GM10248 (cell line): ENCODE results near the gene SLC35E4.
A peak's percentile ranks its signal among the peaks of the same experiment; 100 is the strongest.

Source experiments
- CTCF ChIA-PET: fragments of 300-600 bp; sonication (Branson Sonifier 250); formaldehyde crosslinking; extraction: SDS; loops from one replicate; lab custom pipeline; 2021; ENCODE audit warnings: antibody characterized with exemption; lab: Yijun Ruan, JAX
- POLR2A ChIA-PET: fragments of 350-650 bp; sonication (Branson Sonifier 250); formaldehyde crosslinking; extraction: SDS; loops from one replicate; lab custom pipeline; 2020; ENCODE audit warnings: antibody characterized with exemption; lab: Yijun Ruan, JAX
- DNase-seq: peaks from one replicate; pipeline ENCODE4 v3.0.0; 2012; ENCODE audit errors: extremely low spot score
- TF ChIP-seq, protein P1 (sequence below): IDR thresholded peaks from 2 replicates; pipeline ENCODE4 v1.5.1; 2012; ENCODE audit warnings: mild to moderate bottlenecking, low read depth; ENCODE audit errors: extremely low read depth, missing control alignments, control extremely low read depth

SLC35E4 gene

DNA sequence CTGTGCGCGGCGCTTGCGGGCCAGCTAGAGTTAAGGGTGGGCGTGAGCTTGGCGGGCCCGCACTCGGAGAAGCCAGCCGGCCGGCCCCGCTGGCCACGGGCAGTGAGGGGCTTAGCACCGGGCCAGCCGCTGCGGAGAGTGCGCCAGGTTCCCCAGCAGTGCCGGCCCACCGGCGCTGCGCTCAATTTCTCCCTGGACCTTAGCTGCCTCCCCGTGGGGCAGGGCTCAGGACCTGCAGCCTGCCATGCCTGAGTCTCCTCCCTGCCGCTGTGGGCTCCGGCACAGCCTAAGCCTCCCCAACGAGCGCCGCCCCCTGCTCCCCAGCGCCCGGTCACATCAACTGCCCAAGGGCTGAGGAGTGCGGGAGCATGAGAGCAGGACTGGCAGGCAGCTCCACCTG lies 38.7 kb upstream of the SLC35E4 start:
- ChIA-PET CTCF (interaction anchor here (0.9 to 4.0 kb wide), 2 partner anchors 10 to 38 kb away, joined by 6 to 34 read pairs; partner anchors contain the start of gene TCN2), POLR2A (interaction anchor here (0.6 kb wide), 1 partner anchor 10 kb away, joined by 5 read pairs; the partner anchor contains the start of gene TCN2)
- DNase-seq: no peak
- TF ChIP-seq, protein P1, sequence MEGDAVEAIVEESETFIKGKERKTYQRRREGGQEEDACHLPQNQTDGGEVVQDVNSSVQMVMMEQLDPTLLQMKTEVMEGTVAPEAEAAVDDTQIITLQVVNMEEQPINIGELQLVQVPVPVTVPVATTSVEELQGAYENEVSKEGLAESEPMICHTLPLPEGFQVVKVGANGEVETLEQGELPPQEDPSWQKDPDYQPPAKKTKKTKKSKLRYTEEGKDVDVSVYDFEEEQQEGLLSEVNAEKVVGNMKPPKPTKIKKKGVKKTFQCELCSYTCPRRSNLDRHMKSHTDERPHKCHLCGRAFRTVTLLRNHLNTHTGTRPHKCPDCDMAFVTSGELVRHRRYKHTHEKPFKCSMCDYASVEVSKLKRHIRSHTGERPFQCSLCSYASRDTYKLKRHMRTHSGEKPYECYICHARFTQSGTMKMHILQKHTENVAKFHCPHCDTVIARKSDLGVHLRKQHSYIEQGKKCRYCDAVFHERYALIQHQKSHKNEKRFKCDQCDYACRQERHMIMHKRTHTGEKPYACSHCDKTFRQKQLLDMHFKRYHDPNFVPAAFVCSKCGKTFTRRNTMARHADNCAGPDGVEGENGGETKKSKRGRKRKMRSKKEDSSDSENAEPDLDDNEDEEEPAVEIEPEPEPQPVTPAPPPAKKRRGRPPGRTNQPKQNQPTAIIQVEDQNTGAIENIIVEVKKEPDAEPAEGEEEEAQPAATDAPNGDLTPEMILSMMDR: no peak

DNA sequence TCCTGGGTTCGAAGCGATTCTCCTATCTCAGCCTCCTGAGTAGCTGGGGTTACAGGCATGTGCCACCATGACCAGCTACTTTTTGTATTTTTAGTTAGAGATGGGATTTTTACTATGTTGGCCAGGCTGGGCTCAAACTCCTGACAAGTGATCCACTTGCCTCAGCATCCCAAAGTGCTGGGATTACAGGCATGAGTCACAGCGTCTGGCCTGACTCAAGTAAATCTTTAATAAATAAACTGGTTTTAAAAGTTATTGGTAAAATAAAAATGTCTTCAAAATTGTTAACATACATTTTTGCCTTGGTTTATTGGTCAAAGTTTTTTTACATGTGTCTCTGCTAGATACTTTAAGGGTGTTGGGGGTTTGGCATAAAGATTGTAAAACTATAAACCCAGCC lies 36.6 kb upstream of the SLC35E4 start:
- no peak for DNase-seq
- ChIA-PET POLR2A (interaction anchor here (0.6 kb wide), 1 partner anchor 40 kb away, joined by 8 read pairs; no protein-coding TSS in a partner anchor), CTCF (interaction anchor here (4.0 kb wide), 1 partner anchor 8 kb away, joined by 34 read pairs; the partner anchor contains the start of gene TCN2)
- TF ChIP-seq, protein P1: no peak

DNA sequence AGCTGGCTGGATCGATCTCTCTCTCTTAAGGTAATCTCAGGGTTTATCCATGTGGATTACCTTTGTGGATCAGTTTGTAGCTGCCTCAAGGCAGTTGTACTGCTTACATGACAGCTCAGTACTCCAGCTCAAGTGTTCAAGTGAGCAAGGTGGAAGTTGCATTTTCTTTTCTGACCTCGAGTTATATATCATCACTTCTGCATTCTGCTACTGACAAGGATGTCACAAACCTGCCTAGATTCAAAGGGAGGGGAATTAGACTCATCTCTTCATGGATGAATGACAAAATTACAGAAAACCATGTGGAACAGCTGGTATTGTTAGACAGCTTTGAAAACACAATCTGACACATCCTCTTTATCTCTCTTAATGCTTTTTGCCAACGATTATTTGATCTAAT lies 34.7 kb upstream of the SLC35E4 start:
- CTCF ChIA-PET: interaction anchor here (0.7 to 1.7 kb wide), 4 partner anchors 8 to 40 kb away, joined by 3 to 6 read pairs (median 6); partner anchors contain the start of gene PES1
- POLR2A ChIA-PET: no interaction called here
- TF ChIP-seq, protein P1: no peak
- no peak for DNase-seq

DNA sequence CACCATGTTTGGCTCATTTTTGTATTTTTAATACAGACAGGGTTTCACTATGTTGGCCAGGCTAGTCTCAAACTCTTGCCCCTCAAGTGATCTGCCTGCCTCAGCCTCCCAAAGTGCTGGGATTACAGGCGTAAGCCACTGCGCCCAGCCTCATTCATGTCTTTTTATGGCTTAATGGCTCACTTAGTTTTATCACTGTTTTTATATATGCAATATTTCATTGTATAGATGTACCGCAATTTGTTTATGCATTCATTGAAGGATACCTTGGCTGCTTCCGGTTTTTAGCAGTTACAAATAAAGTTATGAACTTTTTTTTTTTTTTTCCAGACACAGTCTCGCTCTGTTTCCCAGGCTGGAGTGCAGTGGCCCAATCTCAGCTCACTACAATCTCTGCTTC lies 34.1 kb upstream of the SLC35E4 start:
- CTCF ChIA-PET: interaction anchor here (0.7 to 1.8 kb wide), 7 partner anchors 8 to 157 kb away, joined by 3 to 6 read pairs (median 4); partner anchors contain the start of gene PES1
- POLR2A ChIA-PET: no interaction called here
- TF ChIP-seq, protein P1: no peak
- DNase-seq: no peak

DNA sequence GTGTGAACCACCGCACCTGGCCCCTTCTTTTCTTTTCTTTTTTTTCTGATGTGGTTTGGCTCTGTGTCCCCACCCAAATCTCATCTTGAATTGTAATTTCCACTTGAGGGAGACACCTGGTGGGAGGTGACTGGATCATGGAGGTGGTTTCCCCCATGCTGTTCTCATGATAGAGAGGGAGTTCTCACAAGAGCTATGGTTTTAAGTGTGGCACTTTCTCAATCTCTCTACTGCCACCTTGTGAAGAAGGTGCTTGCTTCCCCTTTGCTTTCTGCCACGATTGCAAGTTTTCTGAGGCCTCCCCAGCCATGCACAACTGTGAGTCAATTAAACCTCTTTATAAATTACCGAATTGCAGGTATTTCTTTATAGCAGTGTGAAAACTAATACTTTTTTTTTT lies 33.5 kb upstream of the SLC35E4 start:
- ChIA-PET POLR2A (no interaction called here), CTCF (interaction anchor here (0.7 to 1.8 kb wide), 6 partner anchors 9 to 158 kb away, joined by 3 to 6 read pairs (median 4); partner anchors contain the start of gene PES1)
- DNase-seq: no peak
- TF ChIP-seq, protein P1: peak; percentile 36

DNA sequence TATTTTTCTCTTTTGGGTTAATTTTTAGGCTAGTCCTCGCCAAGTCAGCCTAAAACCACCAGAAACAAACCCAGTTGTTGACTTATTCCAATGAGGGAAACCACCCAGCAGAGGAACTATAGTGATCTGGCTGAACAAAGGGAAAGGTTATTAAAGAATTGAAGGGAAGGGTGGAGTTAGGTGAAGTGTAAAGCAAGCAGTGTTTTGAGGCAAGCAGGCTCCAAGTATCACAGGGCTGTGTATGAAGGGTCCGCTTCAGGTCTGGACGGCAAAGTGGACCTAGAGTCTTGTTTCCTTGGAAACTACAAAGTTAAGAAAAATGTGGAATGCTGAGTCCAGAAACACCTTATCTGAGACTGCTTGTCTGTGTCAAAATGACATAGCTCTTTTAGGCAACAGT lies 31.8 kb upstream of the SLC35E4 start:
- DNase-seq: no peak
- TF ChIP-seq, protein P1: no peak
- ChIA-PET CTCF (interaction anchor here (0.8 to 1.6 kb wide), 7 partner anchors 9 to 160 kb away, joined by 3 to 15 read pairs (median 3); partner anchors contain the start of genes PES1 and SLC35E4), POLR2A (no interaction called here)
